ENCODE measurements around the gene FRRS1.

DNA sequence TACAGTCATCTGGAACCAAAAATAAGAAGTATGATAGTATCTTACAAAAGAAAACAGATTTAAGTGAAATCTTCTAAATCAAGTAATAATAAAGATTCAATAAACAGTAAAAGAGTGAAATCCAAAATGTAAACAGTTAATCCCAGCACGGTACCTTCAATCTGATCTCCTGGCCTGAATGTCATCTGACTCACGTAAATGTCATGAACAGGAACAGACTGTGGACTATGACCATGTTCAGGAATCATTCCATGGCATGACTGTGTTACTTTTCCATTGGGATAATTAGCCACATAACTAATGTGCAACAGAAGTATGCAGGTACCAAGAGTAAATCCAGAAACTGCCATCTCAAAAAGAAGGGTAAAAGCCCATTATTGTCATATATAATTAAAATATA lies 18.0 kb downstream of the FRRS1 start:
- TF ChIP-seq POLR2AphosphoS5 (IDR thresholded peaks at IDR 0.05; ENCODE audit: borderline replicate concordance, low read depth, low read length) (no peak), EZH2 (IDR thresholded peaks at IDR 0.05) (no peak)
